ENCODE measurements around the gene GIT1.

GRCh38 chr17:29624586-29624985 is 35.1 kb upstream of the GIT1 start:
- TF ChIP-seq CTCF (IDR thresholded peaks at IDR 0.05) (no peak), POLR2A (IDR thresholded peaks at IDR 0.05) (no peak)
